GM10847 (cell line): ENCODE measurements around the gene IQGAP1.

Source experiments
- POLR2A ChIP-seq: IDR thresholded peaks from 2 replicates; pipeline ENCODE4 v1.6.1; 2011; ENCODE audit not compliant: insufficient read length; ENCODE audit errors: extremely low read depth

Gene IQGAP1

DNA sequence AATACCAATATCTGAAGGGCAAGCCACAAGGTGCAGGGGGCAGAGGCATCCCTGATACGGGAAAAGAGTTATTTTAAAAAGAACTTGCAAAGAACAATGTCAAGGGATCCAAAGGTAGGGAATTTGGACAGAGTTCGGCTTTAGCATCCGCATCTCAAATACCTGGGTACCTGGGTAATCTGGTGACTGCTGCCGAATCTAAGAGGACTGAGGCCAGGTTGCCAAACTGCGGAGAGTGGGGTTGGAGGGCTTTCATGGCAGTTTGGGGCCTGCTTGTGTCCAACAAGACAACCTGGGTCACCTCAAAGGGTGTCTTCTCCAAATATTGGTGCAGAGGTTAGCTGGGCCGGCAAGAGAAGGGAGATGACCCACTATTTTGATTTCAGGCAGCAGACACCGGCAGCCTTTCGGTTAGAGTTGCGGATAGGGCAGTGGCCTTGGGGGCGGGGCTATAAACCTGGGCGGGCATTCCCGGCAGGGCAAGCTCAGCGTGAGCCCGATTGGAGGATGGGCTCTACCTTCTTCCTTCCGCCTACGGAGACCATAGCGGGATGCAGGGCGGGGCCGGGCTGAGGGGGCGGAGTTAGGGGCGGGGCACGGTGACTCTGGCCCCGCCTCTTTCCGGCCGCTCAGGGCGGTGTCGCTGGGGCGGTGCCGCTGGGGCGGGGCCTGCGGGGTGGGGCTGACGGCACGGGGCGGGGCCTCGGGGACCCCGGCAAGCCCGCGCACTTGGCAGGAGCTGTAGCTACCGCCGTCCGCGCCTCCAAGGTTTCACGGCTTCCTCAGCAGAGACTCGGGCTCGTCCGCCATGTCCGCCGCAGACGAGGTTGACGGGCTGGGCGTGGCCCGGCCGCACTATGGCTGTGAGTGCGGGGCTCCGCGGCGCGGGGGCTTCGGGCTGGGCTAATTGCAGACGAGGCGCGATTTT lies at the start of gene IQGAP1:
IQGAP1 (plus strand) TSS at position 709 of the 928 bp plus-strand sequence; CDS start at position 809, 100 bp downstream.
- TF ChIP-seq POLR2A, result peak; percentile 90

DNA sequence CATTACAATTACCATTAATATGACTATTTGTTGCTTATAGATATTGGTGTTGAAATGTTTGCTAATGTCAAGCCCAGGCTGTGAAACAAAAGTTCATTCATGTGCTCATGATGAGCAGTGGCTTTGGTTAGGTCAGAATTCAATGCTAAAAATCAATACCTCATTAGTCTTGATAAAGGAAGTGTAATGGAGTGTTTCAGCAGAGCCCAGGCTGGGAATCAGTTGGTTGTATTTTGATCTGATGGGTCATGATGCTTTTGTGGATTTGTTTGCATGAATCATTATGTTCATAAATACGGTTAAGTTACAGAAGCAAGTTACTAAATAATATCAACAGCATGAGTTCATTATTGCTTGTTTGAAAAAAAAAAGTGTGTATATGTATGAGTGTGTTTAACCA lies 49.5 kb upstream of the IQGAP1 start:
- TF ChIP-seq POLR2A, result no peak

DNA sequence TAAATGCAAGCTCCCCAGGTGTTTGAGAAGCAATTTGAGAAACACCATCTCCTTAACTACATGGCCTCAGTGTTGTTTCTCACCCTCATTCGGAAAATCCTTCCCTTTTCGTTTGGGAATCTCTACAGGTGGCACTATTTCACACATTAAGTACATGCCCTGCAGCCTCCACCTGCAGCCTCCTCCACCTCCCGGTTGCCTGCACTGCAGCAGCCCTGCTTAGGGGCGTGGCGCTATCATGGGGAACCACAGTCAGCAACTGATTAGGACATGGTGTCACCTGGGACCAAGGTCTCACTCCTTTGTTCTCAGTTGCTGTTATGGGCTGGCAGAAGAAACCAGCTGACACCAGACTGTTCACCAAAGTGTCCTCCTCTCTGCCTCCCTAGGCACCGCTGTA lies 47.7 kb upstream of the IQGAP1 start:
- TF ChIP-seq POLR2A, result no peak

DNA sequence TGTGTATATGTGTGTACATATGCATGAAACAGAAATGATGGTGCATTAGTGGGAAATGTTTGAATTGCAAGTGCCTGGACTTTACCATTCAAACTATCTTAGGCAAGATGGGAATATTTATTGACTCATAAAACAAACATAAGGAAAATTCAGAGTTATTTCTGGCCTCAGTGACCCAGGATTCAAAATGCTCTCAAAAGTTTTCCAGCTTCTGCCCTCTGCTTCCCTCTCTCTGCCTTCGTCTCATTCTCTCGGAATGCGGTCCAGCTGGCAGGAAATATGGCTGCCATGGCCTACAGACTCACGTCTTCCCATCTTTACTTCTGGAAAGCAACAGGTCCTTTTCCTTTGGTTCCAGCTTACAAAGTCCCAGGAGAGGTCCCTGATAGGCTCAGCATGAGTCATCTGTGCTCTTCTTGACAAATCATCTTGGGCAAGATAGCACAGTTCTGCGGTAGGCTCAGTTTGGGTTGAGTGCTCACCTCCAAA lies 44.7 kb upstream of the IQGAP1 start:
- TF ChIP-seq POLR2A, result no peak

DNA sequence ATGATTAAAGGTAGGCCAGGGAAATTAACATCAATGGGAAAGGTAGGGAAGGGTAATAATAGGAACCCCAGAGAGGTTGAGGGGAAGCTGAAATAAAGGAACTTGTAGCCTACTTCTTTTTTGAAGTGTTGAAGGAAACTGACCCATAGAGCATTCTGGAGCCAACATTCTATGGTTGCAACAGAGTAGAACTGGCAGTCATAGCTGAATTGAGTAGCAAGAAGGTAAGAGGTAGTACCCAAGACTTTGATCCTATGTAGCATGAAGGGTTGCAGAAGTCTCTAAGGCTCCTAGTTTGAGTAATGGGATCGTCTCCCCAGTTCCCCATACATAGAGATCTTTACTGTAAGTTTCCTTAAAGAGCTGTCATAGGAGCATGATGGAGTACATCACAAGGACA lies 43.4 kb upstream of the IQGAP1 start:
- no peak for TF ChIP-seq POLR2A

DNA sequence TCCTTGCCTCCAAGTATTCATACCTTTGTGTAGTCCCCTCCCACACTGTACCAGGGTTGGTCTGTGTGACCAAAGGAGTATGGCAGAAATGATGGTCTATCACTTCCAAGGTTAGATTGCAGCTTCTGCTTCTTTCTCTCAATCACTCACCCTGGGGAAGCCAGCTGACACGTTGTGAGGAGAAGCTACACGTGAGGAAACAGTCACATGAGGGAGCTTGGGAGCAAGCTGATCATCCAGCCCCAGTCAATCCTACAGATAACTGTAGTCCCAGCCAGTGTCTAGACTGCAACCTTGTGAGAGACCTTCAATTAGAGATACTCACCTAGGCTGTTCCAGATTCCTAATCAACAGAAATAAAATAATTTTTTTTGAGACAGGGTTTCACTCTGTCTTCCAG lies 42.2 kb upstream of the IQGAP1 start:
- no peak for TF ChIP-seq POLR2A

DNA sequence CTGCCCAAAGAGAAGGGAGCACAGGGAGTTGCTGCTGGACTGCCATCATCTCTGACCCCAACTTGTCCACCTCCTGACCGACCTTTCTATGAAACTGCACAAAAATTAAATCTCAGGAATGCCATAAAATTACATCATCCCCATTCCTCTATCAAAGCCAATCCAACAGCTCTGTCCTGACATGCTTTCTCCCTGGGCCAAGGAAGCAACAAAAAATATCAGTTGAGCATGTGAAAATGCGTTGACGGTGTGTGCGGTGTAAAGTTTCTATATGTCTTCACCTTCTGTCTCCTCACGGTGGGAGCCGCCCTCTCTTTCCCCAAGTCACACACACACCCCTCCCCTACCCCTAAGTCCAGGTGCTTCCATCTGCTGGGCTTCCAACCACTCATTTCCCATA lies 39.6 kb upstream of the IQGAP1 start:
- no peak for TF ChIP-seq POLR2A

GRCh38 chr15:90349072-90349471 lies 39.0 kb upstream of the IQGAP1 start:
- no peak for TF ChIP-seq POLR2A

DNA sequence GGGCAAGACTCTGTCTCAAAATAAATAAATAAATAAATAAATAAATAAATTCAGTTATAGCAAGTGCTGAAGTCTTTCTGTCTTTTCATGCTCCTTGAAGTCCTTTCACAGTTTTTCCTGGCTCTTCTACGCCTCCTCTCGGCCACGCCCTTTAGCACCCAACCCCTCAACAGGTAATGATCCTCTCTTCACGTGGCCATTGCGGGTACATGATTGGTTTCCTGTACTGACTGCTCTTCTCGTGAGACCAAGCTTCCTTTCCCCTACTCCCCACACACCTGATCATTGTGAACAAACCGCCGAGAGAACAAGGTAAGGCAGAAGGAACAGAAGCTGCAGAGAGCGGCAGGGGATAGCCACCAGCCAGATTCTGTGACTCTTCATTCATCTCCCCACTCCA lies 38.2 kb upstream of the IQGAP1 start:
- TF ChIP-seq POLR2A, result no peak

GRCh38 chr15:90351479-90352106 lies 36.4 kb upstream of the IQGAP1 start:
- no peak for TF ChIP-seq POLR2A

DNA sequence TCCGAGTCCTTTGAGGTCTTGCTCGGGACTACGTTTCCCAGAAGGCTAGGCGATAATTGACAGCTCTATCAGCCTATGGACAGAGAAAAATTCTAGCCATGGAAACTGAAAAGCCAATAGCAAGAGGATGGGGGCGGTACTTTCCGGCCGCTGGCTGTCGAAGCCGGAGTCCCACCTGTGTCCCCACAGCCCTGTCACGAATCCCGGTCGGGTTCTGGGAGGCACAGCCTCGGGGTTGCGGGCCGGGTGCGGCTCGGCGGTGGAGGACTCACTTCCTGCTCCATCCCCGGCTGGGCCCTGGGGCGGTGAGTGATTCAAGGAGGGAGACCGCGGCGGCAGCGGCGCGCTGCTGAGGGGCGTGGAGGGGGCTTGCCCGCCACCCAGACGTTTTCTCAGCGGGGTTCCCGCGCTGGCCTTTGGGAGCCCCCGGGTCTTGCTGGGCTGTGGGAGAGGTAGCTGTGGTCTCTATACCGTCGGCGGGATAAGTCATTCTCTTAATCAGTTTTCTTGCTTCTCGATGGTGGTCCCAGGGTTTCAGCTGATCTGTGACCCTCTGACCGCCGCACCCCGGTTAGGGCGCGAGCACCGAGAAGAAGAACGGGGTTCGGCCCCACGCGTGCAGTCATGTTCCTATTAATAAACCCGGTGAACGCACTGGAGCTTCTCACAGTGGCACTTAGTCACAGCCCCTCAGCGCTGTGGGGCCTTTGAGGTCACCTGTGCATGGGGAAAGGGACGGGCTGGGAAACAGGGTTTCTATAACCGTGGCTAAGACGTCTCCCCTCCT lies 35.7 kb upstream of the IQGAP1 start, which contains the start of gene ZNF774:
ZNF774 (plus strand) TSS at position 178 of the 787 bp plus-strand sequence. CDS start 2,377 bp downstream, outside the sequence.
- no peak for TF ChIP-seq POLR2A

- no peak for TF ChIP-seq POLR2A
These were observed 33.1 kb upstream of the IQGAP1 start for GRCh38 chr15:90354986-90355385.

DNA sequence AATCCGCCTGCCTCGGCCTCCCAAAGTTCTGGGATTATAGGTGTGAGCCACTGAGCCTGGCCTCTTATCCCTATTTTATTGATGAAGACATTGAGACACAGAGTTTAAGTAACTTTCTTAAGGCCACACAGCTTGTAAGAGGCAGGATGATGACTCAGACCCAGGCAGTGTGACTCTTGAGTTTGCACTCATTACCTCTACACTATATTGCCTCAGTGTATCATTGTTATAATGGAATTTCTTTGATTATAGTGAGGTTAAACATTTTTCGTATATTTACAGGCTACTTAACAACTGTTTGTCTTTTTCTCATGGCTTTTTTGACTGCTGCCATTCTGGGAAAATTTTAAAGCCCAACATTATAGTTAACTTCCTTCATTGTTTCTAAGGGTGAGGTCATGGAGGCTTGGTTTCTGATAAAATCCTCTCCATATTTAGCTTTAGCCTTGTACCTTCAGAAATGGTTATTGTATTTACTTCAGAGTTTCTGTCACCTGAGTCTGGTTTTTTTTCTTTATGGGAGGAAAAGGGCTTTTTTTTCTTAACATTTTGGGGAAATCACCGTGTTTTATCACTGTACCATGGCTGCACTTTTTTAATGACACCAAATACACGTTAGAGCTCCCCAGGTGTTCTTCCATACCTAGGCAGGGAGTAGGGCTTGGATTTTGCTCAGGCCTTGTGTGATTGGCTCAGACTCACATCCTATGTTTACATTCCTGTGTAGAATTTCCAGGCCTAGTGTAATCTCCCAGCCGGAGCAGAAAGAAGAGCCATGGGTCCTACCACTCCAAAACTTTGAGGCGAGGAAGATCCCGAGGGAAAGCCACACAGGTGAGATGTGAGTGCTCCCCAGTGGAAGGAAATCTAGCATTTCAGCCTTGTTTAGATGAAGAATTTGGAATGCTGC lies 29.7 kb upstream of the IQGAP1 start:
- TF ChIP-seq POLR2A, result no peak

DNA sequence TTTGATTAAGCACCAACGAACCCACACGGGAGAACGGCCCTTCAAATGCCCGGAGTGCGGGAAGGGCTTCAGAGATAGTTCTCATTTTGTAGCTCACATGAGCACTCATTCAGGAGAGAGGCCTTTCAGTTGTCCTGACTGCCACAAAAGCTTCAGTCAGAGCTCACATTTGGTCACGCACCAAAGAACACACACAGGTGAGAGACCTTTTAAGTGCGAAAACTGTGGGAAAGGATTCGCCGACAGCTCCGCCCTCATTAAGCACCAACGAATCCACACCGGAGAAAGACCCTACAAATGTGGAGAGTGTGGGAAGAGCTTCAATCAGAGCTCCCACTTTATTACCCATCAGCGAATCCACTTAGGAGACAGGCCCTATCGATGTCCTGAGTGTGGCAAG lies 27.3 kb upstream of the IQGAP1 start:
- TF ChIP-seq POLR2A, result no peak

DNA sequence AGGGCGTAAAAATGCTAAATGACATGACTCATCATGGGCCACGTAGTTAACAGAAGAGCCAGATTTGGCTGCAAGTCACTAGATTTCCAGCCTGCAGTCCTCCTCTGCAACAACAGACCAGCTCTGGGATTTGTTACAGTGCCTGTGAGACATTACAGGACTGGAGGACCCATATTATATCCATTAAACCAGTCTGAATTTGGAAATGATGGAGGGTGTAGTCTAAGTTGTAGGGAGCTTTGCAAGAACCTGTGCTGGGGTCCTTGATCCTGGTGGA lies 25.2 kb upstream of the IQGAP1 start:
- no peak for TF ChIP-seq POLR2A

- no peak for TF ChIP-seq POLR2A
These were observed 23.8 kb upstream of the IQGAP1 start for GRCh38 chr15:90364251-90364650.
